ENCODE data around the gene INSRR. TPM values are rescaled to one million over a fixed set of nuclear protein-coding genes. Genes with fewer than 3 reads are reported as not detected.

INSRR gene
- total and polyA plus RNA-seq, 9 of the 15 experiments (the other 6 are each of a cell fraction or from before 2014, with no cell fraction given) = 0.03 to 0.18 (median 0.06) TPM; not detected in 3

DNA sequence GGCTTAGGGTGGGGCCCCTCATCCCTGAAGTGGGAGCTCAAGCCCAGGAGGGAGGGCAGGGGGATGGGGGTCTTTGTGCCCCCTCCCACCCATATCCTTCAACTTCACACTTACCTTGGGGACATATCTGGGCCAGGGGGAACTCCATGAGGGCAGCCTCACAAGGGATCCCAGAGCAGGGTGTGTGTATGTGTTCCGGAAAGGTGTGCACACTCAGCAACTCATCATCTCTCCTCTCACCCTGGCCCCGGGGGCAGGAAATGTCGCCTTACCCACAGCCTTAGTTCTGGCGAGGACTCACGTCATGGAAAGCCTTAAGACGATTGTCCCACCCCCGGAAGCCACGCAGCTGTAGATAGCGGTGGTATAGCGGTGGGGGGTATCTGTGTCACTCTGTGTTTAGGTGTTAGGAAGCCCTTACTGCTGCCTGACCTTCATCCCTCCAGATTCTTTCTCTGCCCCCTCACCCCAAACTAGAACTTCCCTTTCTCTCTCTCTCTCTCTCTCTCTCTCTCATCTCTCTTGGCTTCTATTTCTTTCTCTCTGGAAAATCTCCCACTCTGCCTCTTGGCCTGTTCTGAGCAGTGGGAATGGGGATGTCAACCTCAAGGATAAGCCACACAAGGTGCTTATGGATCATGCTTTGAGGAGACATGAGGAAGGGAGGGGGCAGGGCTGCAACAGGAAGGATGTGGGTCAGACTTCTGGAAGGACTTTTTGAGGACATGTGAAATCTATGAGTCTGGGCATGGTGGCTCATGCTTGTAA, 42.2 kb downstream of the INSRR start, which contains the start of gene SH2D2A (continued):
- TF ChIP-seq CUX1 (CRISPR knock-in tag; IDR thresholded peaks at IDR 0.05) (no peak), POLR2G (IDR thresholded peaks at IDR 0.05; ENCODE audit: low read depth, low read length) (peak; percentile 29; the same call in 1 of the 2 replicates), ZBTB7A (IDR thresholded peaks at IDR 0.05; ENCODE audit: borderline replicate concordance, control insufficient read depth, low read depth, low read length) (peak; percentile 88), ZNF217 (CRISPR knock-in tag; IDR thresholded peaks at IDR 0.05) (no peak), FOXJ2 (tag; IDR thresholded peaks at IDR 0.05) (no peak), SMAD4 (CRISPR knock-in tag; conservative IDR thresholded peaks at IDR 0.05) (no peak; the same call in 1 of the 2 replicates), TRIM24 (IDR thresholded peaks at IDR 0.05) (no peak; a peak in 1 of 4 replicates), SMARCC2 (IDR thresholded peaks at IDR 0.05; ENCODE audit: low read depth) (no peak), HDAC2 (IDR thresholded peaks at IDR 0.05) (peak; percentile 55; the same call in 1 of the 2 replicates), GATAD2A (IDR thresholded peaks at IDR 0.05) (0 out of 2 replicates have a peak, but pooled peaks have one; percentile 27), SP1 (CRISPR knock-in tag; IDR thresholded peaks at IDR 0.05) (peak; percentile 68; the same call in 1 of the 2 replicates), MCM7 (IDR thresholded peaks at IDR 0.05) (no peak)
- TF ChIP-seq, protein P1, sequence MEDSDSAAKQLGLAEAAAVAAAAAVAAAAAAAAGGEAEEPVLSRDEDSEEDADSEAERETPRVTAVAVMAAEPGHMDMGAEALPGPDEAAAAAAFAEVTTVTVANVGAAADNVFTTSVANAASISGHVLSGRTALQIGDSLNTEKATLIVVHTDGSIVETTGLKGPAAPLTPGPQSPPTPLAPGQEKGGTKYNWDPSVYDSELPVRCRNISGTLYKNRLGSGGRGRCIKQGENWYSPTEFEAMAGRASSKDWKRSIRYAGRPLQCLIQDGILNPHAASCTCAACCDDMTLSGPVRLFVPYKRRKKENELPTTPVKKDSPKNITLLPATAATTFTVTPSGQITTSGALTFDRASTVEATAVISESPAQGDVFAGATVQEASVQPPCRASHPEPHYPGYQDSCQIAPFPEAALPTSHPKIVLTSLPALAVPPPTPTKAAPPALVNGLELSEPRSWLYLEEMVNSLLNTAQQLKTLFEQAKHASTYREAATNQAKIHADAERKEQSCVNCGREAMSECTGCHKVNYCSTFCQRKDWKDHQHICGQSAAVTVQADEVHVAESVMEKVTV (CRISPR knock-in tag; IDR thresholded peaks at IDR 0.05) = no peak
- TF ChIP-seq, protein P2, sequence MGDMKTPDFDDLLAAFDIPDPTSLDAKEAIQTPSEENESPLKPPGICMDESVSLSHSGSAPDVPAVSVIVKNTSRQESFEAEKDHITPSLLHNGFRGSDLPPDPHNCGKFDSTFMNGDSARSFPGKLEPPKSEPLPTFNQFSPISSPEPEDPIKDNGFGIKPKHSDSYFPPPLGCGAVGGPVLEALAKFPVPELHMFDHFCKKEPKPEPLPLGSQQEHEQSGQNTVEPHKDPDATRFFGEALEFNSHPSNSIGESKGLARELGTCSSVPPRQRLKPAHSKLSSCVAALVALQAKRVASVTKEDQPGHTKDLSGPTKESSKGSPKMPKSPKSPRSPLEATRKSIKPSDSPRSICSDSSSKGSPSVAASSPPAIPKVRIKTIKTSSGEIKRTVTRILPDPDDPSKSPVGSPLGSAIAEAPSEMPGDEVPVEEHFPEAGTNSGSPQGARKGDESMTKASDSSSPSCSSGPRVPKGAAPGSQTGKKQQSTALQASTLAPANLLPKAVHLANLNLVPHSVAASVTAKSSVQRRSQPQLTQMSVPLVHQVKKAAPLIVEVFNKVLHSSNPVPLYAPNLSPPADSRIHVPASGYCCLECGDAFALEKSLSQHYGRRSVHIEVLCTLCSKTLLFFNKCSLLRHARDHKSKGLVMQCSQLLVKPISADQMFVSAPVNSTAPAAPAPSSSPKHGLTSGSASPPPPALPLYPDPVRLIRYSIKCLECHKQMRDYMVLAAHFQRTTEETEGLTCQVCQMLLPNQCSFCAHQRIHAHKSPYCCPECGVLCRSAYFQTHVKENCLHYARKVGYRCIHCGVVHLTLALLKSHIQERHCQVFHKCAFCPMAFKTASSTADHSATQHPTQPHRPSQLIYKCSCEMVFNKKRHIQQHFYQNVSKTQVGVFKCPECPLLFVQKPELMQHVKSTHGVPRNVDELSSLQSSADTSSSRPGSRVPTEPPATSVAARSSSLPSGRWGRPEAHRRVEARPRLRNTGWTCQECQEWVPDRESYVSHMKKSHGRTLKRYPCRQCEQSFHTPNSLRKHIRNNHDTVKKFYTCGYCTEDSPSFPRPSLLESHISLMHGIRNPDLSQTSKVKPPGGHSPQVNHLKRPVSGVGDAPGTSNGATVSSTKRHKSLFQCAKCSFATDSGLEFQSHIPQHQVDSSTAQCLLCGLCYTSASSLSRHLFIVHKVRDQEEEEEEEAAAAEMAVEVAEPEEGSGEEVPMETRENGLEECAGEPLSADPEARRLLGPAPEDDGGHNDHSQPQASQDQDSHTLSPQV (IDR thresholded peaks at IDR 0.05) = peak; percentile 73
- TF ChIP-seq, protein P3, sequence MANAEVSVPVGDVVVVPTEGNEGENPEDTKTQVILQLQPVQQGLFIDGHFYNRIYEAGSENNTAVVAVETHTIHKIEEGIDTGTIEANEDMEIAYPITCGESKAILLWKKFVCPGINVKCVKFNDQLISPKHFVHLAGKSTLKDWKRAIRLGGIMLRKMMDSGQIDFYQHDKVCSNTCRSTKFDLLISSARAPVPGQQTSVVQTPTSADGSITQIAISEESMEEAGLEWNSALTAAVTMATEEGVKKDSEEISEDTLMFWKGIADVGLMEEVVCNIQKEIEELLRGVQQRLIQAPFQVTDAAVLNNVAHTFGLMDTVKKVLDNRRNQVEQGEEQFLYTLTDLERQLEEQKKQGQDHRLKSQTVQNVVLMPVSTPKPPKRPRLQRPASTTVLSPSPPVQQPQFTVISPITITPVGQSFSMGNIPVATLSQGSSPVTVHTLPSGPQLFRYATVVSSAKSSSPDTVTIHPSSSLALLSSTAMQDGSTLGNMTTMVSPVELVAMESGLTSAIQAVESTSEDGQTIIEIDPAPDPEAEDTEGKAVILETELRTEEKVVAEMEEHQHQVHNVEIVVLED (CRISPR knock-in tag; IDR thresholded peaks at IDR 0.05) = no peak

All from K562 (cell line).